OCI-LY7 (cell line): ENCODE data around the gene ZNF254.

Source experiments
- CTCF ChIP-seq: fragments of 200-600 bp; sonication (generic); conservative IDR thresholded peaks from 2 replicates; pipeline ENCODE4 v1.5.1; 2014; ENCODE audit warnings: mild to moderate bottlenecking, antibody characterized with exemption, low read length, moderate library complexity, mixed read lengths
- EZH2phosphoT487 ChIP-seq: fragments of 200-600 bp; sonication (generic); IDR thresholded peaks from 2 replicates; pipeline ENCODE4 v1.6.1; 2018; ENCODE audit warnings: low read depth, borderline replicate concordance, mild to moderate bottlenecking, mixed run types, antibody characterized with exemption, low read length, moderate library complexity, mixed read lengths

- peak; percentile 67 for TF ChIP-seq CTCF
- no peak for TF ChIP-seq EZH2phosphoT487
Measured at GRCh38 chr19:24159707-24160106, 72.7 kb downstream of the ZNF254 start.
